Inferior parietal cortex (tissue), 1 donor: ENCODE results near the gene TPSAB1.
"Not testable (repeated sequence)": the region's sequence is repeated elsewhere in the genome, so short reads cannot be mapped to it uniquely, and the experiment has no call there.

ENCODE experiments used
- DNase-seq: peaks from one replicate; pipeline ENCODE4 v3.0.0-alpha.2; 2016; ENCODE audit errors: extremely low spot score

Gene TPSAB1

GRCh38 chr16:1247903-1248537 lies 7.5 kb downstream of the TPSAB1 start:
- not testable (repeated sequence) for DNase-seq

GRCh38 chr16:1249031-1249755 lies 8.7 kb downstream of the TPSAB1 start:
- not testable (repeated sequence) for DNase-seq

- not testable (repeated sequence) for DNase-seq
Observed at GRCh38 chr16:1253701-1254364, 13.3 kb downstream of the TPSAB1 start.

GRCh38 chr16:1254821-1255220 lies 14.3 kb downstream of the TPSAB1 start:
- not testable (repeated sequence) for DNase-seq

- not testable (repeated sequence) for DNase-seq
Observed at GRCh38 chr16:1255276-1256122, 15.0 kb downstream of the TPSAB1 start, which contains the start of gene TPSD1. TPSD1 (plus strand) TSS chr16:1256069; CDS start chr16:1256281, 212 bp downstream.

- not testable (repeated sequence) for DNase-seq
Observed at GRCh38 chr16:1256296-1256873, 15.9 kb downstream of the TPSAB1 start.

GRCh38 chr16:1256874-1257322 lies 16.4 kb downstream of the TPSAB1 start:
- no peak for DNase-seq

GRCh38 chr16:1257561-1258224 lies 17.2 kb downstream of the TPSAB1 start:
- DNase-seq, result no peak

- DNase-seq, result no peak
Observed at GRCh38 chr16:1258225-1258600, 17.7 kb downstream of the TPSAB1 start.

- DNase-seq, result no peak
Observed at GRCh38 chr16:1258906-1259759, 18.6 kb downstream of the TPSAB1 start.

GRCh38 chr16:1259760-1260068 lies 19.2 kb downstream of the TPSAB1 start:
- no peak for DNase-seq

- no peak for DNase-seq
Observed at GRCh38 chr16:1260101-1260680, 19.7 kb downstream of the TPSAB1 start.

- DNase-seq, result no peak
Observed at GRCh38 chr16:1261131-1261892, 20.8 kb downstream of the TPSAB1 start.

- no peak for DNase-seq
Observed at GRCh38 chr16:1262210-1262845, 21.8 kb downstream of the TPSAB1 start.

GRCh38 chr16:1262846-1263221 lies 22.3 kb downstream of the TPSAB1 start:
- DNase-seq, result no peak

GRCh38 chr16:1263591-1264344 lies 23.3 kb downstream of the TPSAB1 start:
- no peak for DNase-seq

- DNase-seq, result no peak
Observed at GRCh38 chr16:1264345-1265089, 24.0 kb downstream of the TPSAB1 start.
